ENCODE results near the gene GTF3C6. TPM values are rescaled to one million over a fixed set of nuclear protein-coding genes. Genes with fewer than 3 reads are reported as not detected.
"Not testable (repeated sequence)": the region's sequence is repeated elsewhere in the genome, so short reads cannot be mapped to it uniquely, and the experiment has no call there.

The GTF3C6 gene
- total RNA-seq, 1 donor from 2014 or later = 70.8 TPM

DNA sequence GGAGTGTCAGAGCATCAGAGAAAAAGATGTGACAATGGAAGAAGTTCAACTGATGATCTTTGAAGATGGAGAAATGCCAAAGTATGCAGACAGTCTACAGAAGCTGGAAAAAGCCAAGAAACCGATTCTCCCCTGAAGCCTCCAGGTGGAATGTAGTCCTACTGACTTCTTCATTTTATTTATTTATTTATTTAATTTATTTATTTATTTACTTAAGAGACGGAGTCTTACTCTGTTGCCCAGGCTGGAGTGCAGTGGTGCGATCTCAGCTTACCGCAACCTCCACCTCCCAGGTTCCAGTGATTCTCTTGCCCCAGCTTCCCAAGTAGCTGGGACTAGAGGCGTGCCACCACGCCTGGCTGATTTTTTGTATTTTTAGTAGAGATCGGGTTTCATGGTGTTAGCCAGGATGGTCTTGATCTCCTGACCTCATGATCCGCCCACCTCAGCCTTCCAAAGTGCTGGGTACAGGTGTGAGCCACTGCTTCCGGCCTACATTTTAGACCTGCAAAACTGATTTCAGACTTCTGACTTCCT, 21.1 kb downstream of the GTF3C6 start:
- no peak for DNase-seq (ENCODE audit: low spot score)

DNA sequence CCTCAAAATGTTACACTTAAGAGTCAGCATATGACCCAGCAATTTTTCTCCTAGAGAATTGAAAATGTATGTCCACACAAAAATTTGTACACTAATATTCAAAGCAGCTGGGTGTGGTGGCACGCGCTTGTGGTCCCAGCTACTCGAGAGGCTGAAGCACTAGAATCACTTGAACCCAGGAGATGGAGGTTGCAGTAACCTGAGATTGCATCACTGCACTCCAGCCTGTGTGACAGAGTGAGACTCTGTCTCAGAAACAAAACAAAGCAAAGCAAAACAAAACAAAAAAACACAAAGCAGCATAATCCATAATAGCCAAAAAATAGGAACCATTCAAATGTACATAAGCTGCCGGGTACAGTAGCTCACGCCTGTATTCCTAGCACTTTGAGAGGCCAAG, 21.7 kb downstream of the GTF3C6 start:
- DNase-seq (ENCODE audit: low spot score) = no peak

DNA sequence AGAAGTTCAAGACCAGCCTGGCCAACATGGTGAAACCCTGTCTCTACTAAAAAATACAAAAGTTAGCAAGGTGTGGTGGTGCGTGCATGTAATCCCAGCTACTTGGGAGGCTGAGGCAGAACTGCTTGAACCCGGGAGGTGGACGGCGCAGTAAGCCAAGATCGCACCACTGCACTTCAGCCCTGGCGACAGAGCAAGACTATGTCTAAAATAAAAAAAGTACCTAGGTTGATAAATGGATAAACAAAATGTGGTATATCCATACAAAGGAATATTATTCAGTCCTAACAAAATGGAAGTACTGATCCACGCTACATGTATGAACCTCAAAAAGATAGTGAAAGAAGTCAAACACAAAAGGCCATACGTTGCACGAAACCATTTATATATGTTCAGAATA, 22.1 kb downstream of the GTF3C6 start:
- DNase-seq (ENCODE audit: low spot score) = no peak

DNA sequence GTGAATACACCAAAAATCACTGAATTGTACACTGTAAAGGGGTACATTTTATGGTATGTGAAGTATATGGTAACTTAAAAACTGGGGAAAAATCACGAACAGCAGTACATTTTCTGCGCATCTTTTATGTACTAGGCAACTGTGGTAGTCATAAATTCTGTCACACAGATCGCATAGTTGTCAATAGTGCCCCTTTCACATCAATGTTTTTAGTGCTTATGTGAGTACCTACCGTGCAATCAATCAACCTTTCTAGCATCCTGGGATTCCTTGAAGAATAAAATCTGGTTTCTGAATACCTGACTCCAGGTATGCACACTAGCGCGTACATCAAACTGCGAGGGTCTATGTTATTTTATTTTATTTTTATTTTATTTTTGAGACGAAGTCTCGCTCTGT, 22.7 kb downstream of the GTF3C6 start:
- no peak for DNase-seq (ENCODE audit: low spot score)

DNA sequence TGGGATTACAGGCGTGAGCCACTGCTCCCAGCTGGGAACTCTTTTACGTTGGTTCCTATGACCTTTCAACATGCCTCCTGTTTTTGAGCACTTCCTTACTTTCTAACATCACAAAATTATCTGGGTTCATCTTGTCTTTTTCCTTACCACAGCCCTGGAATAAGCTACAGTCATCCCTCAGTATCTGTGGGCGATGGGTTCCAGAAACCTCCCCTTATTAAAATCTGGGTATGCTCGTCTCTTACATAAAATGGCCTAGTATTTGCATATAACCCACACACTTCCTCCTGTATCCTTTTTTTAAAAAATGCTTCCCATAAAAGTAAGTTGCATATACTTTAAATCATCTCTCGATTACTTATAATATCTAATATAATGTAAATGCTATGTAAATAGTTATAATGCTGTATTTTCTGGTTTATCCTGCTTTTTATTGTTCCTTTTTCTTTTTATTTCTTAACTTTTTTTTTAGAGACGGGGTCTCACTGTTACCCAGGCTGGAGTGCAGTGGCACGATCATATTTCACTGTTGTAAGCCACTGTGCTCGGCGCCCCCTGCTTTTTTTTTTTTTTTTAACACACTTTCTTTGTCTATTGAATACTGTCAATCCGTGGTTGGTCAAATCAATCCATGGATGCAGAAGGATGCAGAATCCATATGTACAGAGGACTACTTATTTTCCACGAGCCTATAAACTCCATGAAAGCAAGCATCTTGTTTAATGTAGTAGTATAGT, 32.5 kb downstream of the GTF3C6 start:
- no peak for DNase-seq (ENCODE audit: low spot score)

DNA sequence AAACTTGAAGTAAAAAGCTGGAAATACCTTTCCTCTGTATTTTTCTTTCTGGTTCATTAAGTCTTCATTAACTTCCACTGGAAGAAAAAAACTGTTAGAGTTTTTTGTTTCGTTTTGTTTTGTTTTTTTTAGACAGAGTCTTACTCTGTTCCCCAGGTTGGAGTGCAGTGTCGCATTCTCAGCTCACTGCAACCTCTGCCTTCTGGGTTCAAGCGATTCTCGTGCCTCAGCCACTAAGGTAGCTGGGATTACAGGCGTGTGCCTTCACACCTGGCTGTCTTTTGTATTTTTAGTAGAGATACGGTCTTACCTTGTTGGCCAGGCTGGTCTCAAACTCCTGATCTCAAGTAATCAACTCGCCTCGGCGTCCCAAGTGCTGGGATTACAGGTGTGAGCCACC, 38.2 kb downstream of the GTF3C6 start:
- DNase-seq (ENCODE audit: low spot score) = no peak

DNA sequence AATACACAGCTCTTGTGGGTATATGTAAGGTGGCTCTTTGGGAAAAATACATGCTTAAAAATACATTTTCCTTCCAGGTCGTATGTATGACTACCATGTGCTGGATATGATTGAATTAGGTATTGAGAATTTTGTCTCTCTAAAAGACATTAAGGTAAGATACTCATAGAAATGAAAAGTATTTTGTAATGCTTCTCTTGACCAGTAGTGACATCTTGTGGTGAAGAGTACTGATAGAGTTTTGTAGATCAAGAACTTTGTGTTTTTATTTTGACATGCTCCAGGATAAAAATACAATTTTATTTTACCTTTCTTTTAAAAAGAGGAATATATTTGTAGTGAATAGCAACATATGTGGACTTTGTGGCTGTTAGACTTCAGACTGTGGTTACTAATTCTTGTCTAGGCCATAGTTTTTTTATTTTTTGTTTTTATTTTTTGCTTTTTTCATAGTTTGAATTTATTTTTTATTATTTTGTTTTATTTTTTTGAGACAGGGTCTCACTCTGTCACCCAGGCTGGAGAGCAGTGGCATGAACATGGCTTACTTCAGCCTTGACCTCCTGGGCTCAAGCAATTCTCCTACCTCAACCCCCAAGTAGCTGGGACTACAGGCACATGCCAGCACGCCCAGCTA, 41.2 kb downstream of the GTF3C6 start:
- DNase-seq (ENCODE audit: low spot score) = no peak

DNA sequence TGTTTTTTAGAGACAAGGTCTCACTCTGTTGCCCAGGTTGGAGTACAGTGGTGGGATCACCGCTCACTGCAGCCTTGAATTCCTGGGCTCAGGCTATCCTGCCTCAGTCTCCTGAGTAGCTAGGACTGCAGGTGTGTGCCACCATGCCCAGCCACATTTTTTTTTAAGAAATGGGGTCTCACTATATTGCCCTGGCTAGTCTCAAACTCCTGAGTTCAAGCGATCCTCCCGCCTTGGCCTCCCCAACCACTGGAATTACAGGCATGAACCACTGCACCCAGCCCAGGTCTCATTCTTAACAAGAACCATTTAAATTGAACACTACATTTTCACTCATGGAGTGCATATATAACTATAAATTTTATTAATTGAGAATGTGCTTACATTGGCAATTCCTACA, 43.8 kb downstream of the GTF3C6 start:
- no peak for DNase-seq (ENCODE audit: low spot score)

DNA sequence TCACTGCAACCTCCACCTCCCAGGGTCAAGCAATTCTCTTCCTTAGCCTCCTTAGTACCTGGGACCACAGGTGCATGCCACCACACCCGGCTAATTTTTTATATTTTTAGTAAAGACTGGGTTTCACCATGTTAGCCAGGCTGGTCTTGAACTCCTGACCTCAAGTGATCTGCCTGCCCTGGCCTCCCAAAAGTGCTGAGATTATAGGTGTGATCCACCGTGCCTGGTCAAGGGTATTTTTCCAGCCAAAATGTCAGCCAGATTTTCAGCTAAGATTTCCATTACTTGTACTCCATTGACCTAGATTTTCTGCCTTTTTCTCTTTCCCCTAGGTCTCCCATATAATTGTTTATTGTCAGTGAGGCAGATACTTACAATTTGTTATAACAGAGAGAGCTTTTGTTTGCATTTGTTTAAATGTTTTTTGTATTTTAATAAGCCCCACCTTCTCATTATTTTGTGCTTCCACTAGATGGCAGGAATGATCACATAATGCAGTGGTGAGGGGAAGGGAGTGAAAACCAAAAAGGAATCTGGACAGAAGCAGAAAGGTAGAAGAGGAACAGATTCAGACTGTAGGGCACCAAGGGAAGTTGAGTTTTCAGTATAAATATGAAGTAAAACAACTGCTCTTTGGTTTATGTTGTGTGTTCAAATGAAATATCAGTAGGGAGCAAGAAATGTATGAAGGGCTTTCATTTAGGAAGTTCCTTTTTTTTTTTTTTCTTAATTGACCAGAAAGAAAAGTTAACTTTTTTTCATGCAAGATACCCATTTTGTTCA, 53.0 kb downstream of the GTF3C6 start:
- no peak for DNase-seq (ENCODE audit: low spot score)

DNA sequence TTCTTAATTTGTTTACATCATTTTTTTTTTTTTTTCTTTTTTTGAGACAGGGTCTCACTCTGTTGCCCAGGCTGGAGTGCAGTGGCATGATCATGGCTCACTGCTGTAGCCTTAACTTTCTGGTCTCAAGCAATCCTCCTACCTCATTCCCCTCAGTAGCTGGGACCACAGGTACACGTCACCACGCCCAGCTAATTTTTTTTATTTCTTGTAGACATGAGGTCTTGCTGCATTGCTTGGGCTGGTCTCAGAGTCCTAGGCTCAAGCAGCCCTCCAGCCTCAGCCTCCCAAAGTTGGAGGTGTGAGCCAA, 53.6 kb downstream of the GTF3C6 start:
- no peak for DNase-seq (ENCODE audit: low spot score)

DNA sequence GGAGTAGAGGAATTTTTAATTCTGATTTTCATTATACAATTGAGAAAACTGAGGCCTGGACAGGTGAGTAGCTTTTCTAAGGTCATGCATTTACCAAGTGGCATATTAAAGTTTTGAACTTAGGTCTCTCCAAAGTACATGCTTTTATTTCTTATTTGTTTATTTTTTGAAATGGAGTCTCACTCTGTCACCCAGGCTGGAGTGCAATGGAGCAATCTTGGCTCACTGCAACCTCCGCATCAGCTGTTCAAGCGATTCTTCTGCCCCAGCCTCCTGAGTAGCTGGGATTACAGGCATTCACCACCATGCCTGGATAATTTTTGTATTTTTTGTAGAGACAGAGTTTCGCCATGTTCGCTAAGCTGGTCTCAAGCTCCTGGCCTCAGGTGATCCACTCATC, 54.0 kb downstream of the GTF3C6 start:
- DNase-seq (ENCODE audit: low spot score) = not testable (repeated sequence)

DNA sequence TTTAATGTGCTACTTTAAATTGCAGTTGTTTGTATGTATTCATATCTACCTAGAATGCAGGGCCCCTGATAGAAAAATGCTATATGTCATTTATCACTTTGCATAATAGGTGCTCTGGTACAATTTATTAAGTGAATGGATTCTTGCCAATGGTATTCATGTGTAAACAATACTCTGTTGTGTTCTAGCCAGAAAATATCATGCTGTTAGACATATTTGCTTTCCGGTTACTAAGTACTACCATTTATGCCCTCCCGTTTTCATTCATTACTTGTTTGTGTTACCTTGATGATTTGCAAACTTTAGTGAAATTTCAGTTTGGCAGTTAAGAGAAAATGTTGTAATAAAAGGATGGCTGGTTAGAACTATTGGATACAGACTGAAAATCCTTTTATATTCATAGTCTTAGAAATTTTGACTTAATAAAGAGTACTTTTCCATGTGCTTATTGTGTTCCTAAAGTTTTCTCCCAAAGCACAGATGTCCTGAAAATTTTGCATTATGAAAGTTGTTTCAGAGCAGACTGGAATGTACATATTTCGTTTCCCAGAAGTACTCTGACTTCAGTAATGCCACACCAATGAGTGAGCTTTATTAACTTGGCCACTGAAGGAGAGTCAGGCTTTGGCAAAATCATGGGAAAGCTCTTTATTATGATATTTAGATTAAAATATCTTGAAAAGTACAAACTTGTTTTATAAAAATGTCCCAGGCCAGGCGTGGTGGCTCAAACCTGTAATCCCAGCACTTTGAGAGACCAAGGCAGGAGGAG, 54.8 kb downstream of the GTF3C6 start:
- DNase-seq (ENCODE audit: low spot score) = no peak

DNA sequence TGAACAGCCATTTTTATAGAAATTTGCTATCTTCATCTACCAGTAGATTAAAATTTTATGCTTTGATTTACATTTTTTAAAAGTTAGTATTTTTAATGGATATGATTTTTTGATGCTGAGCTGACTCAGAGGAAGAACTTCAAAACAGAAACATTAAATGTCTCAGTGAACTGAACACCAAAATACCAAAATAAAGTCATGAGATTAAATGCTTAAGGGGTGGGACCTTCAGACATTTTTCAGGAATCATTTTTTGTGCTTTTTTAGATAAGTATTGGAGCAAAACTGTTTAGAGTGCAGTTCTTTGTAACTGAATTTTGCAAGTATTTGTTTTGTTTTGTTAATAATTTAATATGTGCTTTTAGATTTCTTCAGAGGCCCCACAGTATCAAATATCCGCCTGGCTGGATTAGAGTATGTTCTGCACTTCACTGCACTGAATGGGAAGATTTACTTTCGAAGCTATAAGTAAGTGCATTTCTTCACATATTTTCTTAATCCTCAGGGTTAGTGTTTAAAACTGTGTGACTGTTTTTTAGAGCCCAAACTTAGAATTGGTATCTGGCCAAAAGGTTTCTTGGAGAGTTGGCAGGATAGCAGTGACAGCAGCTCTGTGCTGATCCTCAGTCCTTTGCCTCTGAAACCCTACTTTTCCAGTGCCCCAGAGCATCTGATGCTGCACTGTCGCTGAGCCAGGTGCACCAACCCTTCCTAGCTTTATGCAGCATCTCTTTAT, 57.1 kb downstream of the GTF3C6 start:
- DNase-seq (ENCODE audit: low spot score) = no peak

DNA sequence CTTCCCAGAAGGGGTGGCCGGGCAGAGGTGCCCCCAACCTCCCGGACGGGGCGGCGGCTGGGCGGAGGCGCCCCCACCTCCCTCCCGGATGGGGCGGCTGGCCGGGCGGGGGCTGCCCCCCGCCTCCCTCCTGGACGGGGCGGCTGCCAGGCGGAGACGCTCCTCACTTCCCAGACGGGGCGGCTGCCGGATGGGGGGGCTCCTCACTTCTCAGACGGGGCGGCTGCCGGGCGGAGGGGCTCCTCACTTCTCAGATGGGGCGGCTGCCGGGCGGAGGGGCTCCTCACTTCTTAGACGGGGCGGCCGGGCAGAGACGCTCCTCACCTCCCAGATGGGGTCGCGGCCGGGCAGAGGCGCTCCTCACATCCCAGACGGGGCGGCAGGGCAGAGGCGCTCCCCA, 58.7 kb downstream of the GTF3C6 start:
- DNase-seq (ENCODE audit: low spot score) = not testable (repeated sequence)

Other genes starting within 250 kb of the GTF3C6 start
- 12.4 TPM for gene CDK19, start 143.2 kb upstream of the GTF3C6 start, total RNA-seq
- 63.6 TPM for gene AMD1, start 83.9 kb upstream of the GTF3C6 start, total RNA-seq
- gene RPF2, start 23.3 kb downstream of the GTF3C6 start, total RNA-seq = 33.0 TPM
- gene SLC16A10, start 128.8 kb downstream of the GTF3C6 start, total RNA-seq = 1.8 TPM

All from ureter (tissue), 1 donor.